Astrocyte of the cerebellum (primary cell): ENCODE measurements around the gene CLASP1.
A peak's percentile ranks its signal among the peaks of the same experiment; 100 is the strongest.
"Not testable (repeated sequence)": the region's sequence is repeated elsewhere in the genome, so short reads cannot be mapped to it uniquely, and the experiment has no call there.

ENCODE experiments used
- DNase-seq: peaks from one replicate; pipeline ENCODE4 v3.0.0-alpha.2; 2011; ENCODE audit warnings: low read depth
- H3K4me3 ChIP-seq: 2 replicates; pipeline ENCODE4 v1.5.1; 2011; ENCODE audit warnings: mild to moderate bottlenecking, low read depth, low read length, moderate library complexity
- CTCF ChIP-seq: IDR thresholded peaks from 2 replicates; pipeline ENCODE4 v1.5.1; 2012; ENCODE audit warnings: low read length, low read depth, moderate library complexity, mild to moderate bottlenecking; ENCODE audit errors: missing control alignments
- in situ Hi-C: cut with HindIII; loops from 2 replicates; pipeline ENCODE4 v1.10.0; 2017; ENCODE audit warnings: low sequenced_read_pairs

CLASP1 gene

DNA sequence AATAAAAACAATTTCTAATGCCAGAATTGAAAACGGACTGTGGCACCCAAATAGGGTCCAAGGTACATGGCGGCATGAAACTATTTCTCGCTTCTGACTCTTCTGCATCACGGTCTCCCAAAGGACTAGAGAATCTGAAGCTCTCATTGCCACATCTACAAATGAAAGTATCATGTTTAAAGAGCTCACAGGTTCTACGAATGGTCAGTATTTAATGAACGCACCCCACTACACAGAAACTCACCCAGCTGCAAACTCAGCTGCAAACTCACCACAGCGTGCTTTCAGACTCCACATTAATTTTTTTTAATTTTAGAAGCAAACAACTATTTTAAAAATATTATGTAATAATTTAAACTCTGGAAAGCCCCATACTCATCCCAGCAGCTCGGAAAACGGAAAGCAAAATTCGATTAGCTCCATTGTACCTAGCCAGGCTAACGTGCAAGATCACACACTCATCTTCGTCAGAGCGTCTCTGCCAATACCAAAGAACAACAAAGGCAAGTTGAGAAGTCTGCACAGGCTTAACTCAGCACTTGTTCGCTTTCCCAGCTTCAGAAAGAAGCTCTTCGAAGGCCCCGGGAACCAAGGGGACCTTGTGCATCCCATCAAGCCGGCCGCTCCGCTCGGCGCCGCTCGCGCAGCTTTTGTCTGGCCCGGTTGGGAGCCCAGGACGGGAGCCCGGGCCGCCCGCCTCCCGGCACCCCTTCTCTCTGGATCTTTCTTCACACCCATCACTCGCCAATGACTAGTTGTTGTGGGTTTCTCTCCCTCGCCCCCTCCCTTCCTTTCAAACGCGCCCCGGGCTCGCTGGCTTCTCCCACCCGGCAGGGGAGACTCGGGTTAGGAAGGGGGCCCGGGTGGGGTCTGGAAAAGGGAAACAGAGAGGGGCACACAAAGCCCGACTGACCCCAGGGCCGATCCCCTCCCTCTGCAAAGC, 785 bp downstream of the CLASP1 start:
- no peak for TF ChIP-seq CTCF
- DNase-seq, result peak; percentile 34
- peak overlapping the region; percentile 85 for H3K4me3 ChIP-seq
- in situ Hi-C loops, result no loop called here

DNA sequence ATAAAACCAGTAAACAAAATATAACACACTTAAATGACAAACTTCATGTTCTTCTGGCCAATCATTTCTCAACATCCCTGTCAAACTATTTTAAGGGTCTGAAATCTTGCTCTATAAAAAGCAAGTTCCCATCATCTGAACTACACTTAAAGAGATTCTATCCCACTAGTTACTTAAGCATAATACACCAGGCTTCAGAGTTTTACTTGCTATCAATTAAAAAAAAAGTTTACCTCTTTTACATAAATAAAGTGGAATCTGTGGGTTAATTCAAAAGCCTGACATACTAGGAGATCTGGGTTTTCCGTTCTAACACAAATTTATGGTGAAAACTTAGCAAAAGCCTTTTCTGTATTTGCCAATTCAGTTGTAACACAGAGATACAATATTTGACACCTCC, 1.9 kb downstream of the CLASP1 start:
- no peak for TF ChIP-seq CTCF
- in situ Hi-C loops, result no loop called here
- DNase-seq, result no peak
- H3K4me3 ChIP-seq, result peak overlapping the region; percentile 85

DNA sequence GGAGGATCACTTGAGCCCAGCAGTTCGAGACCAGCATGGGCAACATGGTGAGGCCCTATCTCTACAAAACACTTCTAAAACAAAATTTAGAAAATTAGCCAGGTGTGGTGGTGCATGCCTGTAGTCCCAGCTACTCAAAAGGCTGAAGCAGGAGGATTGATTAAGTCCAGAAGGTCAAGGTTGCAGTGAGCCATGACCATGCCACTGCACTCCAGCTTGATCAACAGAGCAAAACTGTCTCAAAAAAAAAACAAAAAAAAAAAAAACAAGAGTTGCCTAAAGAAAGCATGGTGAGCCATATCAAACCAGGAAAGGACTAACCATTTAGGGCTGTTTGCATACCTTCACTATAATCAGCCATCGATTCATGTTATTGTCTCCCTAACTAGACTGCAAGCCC, 4.5 kb downstream of the CLASP1 start:
- no peak for DNase-seq
- H3K4me3 ChIP-seq, result no peak overlapping the region
- no peak for TF ChIP-seq CTCF
- in situ Hi-C loops, result no loop called here

- no peak overlapping the region for H3K4me3 ChIP-seq
- in situ Hi-C loops, result no loop called here
- no peak for DNase-seq
- no peak for TF ChIP-seq CTCF
Measured at GRCh38 chr2:121643877-121644276, 5.4 kb downstream of the CLASP1 start.

GRCh38 chr2:121640380-121641316, 8.6 kb downstream of the CLASP1 start:
- in situ Hi-C loops, result no loop called here
- no peak for DNase-seq
- H3K4me3 ChIP-seq, result no peak overlapping the region
- no peak for TF ChIP-seq CTCF

DNA sequence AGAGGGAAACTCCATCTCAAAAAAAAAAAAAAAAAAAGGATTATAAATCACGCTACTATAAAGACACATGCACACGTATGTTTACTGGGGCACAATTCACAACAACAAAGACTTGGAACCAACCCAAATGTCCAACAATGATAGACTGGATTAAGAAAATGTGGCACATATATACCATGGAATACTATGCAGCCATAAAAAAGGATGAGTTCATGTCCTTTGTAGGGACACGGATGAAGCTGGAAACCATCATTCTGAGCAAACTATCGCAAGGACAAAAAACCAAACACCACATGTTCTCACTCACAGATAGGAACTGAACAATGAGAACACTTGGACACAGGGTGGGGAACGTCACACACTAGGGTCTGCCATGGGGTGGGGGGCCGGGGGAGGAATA, 9.4 kb downstream of the CLASP1 start:
- H3K4me3 ChIP-seq, in situ Hi-C loops, DNase-seq: not testable (repeated sequence)
